Bronchial epithelial cell (primary cell): ENCODE results near the gene DNM1. TPM values are rescaled to one million over a fixed set of nuclear protein-coding genes. Genes with fewer than 3 reads are reported as not detected.

Source experiments
- DNase-seq: peaks from one replicate; pipeline ENCODE4 v3.0.0-alpha.2; 2010; ENCODE audit warnings: low read depth
- FAIRE-seq: peaks from 2 replicates; lab custom pipeline; 2011; peaks lifted over from hg19 to GRCh38; lab: Jason Lieb, UNC
- H3K27me3 ChIP-seq: 2 replicates; pipeline ENCODE4 v1.5.1; 2011; ENCODE audit warnings: low read length; ENCODE audit not compliant: control insufficient read depth, insufficient read depth
- H3K36me3 ChIP-seq: 2 replicates; pipeline ENCODE4 v1.5.1; 2011; ENCODE audit warnings: low read length; ENCODE audit not compliant: control insufficient read depth, insufficient read depth
- H3K4me3 ChIP-seq: 2 replicates; pipeline ENCODE4 v1.5.1; 2011; ENCODE audit warnings: mild to moderate bottlenecking, low read depth, low read length, control low read depth
- CTCF ChIP-seq: IDR thresholded peaks from 2 replicates; pipeline ENCODE4 v1.5.1; 2011; ENCODE audit warnings: mild to moderate bottlenecking, moderate library complexity, low read length, control low read depth, inconsistent platforms; ENCODE audit not compliant: insufficient read depth, severe bottlenecking
- total RNA-seq: library from RNA; depleted of rRNA; stranded (reverse); fragments of >200 nt; gene quantifications from 2 replicates; pipeline ENCODE4 v1.2.1, GENCODE V29; 2014

DNM1 gene
- total RNA-seq, 1 donor from 2014 or later = 0.53 TPM

- TF ChIP-seq CTCF = no peak
- Histone ChIP-seq H3K4me3 (no peak overlapping the region), H3K36me3 (no peaks in the 10 kb centered on the region), H3K27me3 (no peaks in the 10 kb centered on the region)
- FAIRE-seq = no peak
- DNase-seq = no peak
Observed at GRCh38 chr9:128244091-128244836, 41.1 kb downstream of the DNM1 start.

- DNase-seq (no peak), FAIRE-seq (no peak)
- H3K36me3 ChIP-seq = no peaks in the 10 kb centered on the region
- no peaks in the 10 kb centered on the region for H3K27me3 ChIP-seq
- no peak for TF ChIP-seq CTCF
- no peak overlapping the region for H3K4me3 ChIP-seq
Observed at GRCh38 chr9:128244837-128245231, 41.7 kb downstream of the DNM1 start.

- peak; percentile 12 for DNase-seq
- Histone ChIP-seq H3K27me3 (no peaks in the 10 kb centered on the region), H3K4me3 (no peak overlapping the region), H3K36me3 (no peaks in the 10 kb centered on the region)
- FAIRE-seq = no peak
- no peak for TF ChIP-seq CTCF
Observed at GRCh38 chr9:128245421-128246151, 42.4 kb downstream of the DNM1 start.

GRCh38 chr9:128246471-128246870, 43.3 kb downstream of the DNM1 start:
- DNase-seq (no peak), FAIRE-seq (no peak)
- TF ChIP-seq CTCF = no peak
- no peak overlapping the region for H3K4me3 ChIP-seq
- no peaks in the 10 kb centered on the region for H3K27me3 ChIP-seq
- H3K36me3 ChIP-seq = no peaks in the 10 kb centered on the region

- H3K27me3 ChIP-seq = no peaks in the 10 kb centered on the region
- TF ChIP-seq CTCF = no peak
- no peak for FAIRE-seq
Observed at GRCh38 chr9:128247226-128247803, 44.1 kb downstream of the DNM1 start.

More at GRCh38 chr9:128247226-128247803, 44.1 kb downstream of the DNM1 start:
- Histone ChIP-seq H3K36me3 (no peaks in the 10 kb centered on the region), H3K4me3 (no peak overlapping the region)
- DNase-seq = no peak
